WTC11 (cell line): ENCODE results near the gene C19orf67. TPM values are rescaled to one million over a fixed set of nuclear protein-coding genes. Genes with fewer than 3 reads are reported as not detected.

Experiments used
- ATAC-seq: fragments of 200-7000 bp; cut with Tn5 transposase; 2 replicates; pipeline ENCODE4 v1.10.0; 2021; ENCODE audit warnings: mild to moderate bottlenecking, moderate library complexity
- CTCF ChIA-PET: fragments of 300-600 bp; sonication (Branson Sonifier 250); formaldehyde crosslinking; loops from one replicate; lab custom pipeline; 2021; ENCODE audit warnings: antibody characterized with exemption; lab: Charles Lee
- POLR2A ChIA-PET: fragments of 350-600 bp; sonication (Branson Sonifier 250); formaldehyde crosslinking; loops from one replicate; lab custom pipeline; 2021; ENCODE audit warnings: antibody characterized with exemption; lab: Charles Lee
- DNase-seq: peaks from one replicate; pipeline ENCODE4 v3.0.0; 2021; ENCODE audit warnings: low spot score
- H3K27ac Mint-ChIP-seq: 2 replicates; pipeline ENCODE4 v1.8.0; 2021; ENCODE audit warnings: mixed read lengths
- H3K27me3 Mint-ChIP-seq: 2 replicates; pipeline ENCODE4 v1.8.0; 2021; ENCODE audit warnings: low read depth, mild to moderate bottlenecking, moderate library complexity, mixed read lengths
- H3K36me3 Mint-ChIP-seq: 2 replicates; pipeline ENCODE4 v1.8.0; 2021; ENCODE audit warnings: mixed read lengths
- H3K4me1 Mint-ChIP-seq: 2 replicates; pipeline ENCODE4 v1.8.0; 2022; ENCODE audit warnings: mixed read lengths
- H3K4me3 Mint-ChIP-seq: 2 replicates; pipeline ENCODE4 v1.8.0; 2021; ENCODE audit warnings: mild to moderate bottlenecking, moderate library complexity, mixed read lengths
- H3K9me3 Mint-ChIP-seq: 2 replicates; pipeline ENCODE4 v1.8.0; 2021; ENCODE audit warnings: mixed read lengths
- ARID4B ChIP-seq: sonication (generic); formaldehyde crosslinking; IDR thresholded peaks from 2 replicates; pipeline ENCODE4 v1.8.0; 2023; ENCODE audit warnings: missing genetic modification reagents, mild to moderate bottlenecking, borderline replicate concordance
- ATF6 ChIP-seq: sonication (generic); formaldehyde crosslinking; IDR thresholded peaks from 2 replicates; pipeline ENCODE4 v1.8.1; 2023; ENCODE audit warnings: mild to moderate bottlenecking, missing genetic modification reagents
- ELF4 ChIP-seq: sonication (generic); formaldehyde crosslinking; IDR thresholded peaks from 2 replicates; pipeline ENCODE4 v1.8.1; 2022; ENCODE audit warnings: low read depth, mild to moderate bottlenecking, moderate library complexity, missing genetic modification reagents
- FOXJ3 ChIP-seq: sonication (generic); formaldehyde crosslinking; IDR thresholded peaks from 2 replicates; pipeline ENCODE4 v1.9.0; 2021; ENCODE audit warnings: missing genetic modification reagents, mild to moderate bottlenecking, borderline replicate concordance
- HMGA2 ChIP-seq: fragments of 250-450 bp; sonication (Bioruptor Pico); IDR thresholded peaks from 2 replicates; pipeline ENCODE4 v1.4.0; 2021; ENCODE audit warnings: mild to moderate bottlenecking, moderate library complexity
- IRF1 ChIP-seq: sonication (generic); formaldehyde crosslinking; IDR thresholded peaks from 2 replicates; pipeline ENCODE4 v1.8.0; 2023; ENCODE audit warnings: missing genetic modification reagents
- MLX ChIP-seq: sonication (generic); formaldehyde crosslinking; IDR thresholded peaks from 2 replicates; pipeline ENCODE4 v1.8.1; 2023; ENCODE audit warnings: mild to moderate bottlenecking, missing genetic modification reagents, moderate library complexity
- MXD4 ChIP-seq: fragments of 250-450 bp; sonication (Bioruptor Pico); IDR thresholded peaks from 2 replicates; pipeline ENCODE4 v1.8.0; 2021; ENCODE audit warnings: mild to moderate bottlenecking, moderate library complexity, borderline replicate concordance
- NFATC4 ChIP-seq: fragments of 250-450 bp; sonication (Bioruptor Pico); IDR thresholded peaks from 2 replicates; pipeline ENCODE4 v1.9.0; 2021; ENCODE audit warnings: mild to moderate bottlenecking
- ZBTB43 ChIP-seq: sonication (generic); formaldehyde crosslinking; IDR thresholded peaks from 2 replicates; pipeline ENCODE4 v1.8.1; 2023; ENCODE audit warnings: mild to moderate bottlenecking, missing genetic modification reagents
- ZMAT4 ChIP-seq: fragments of 250-450 bp; sonication (Bioruptor Pico); IDR thresholded peaks from 2 replicates; pipeline ENCODE4 v1.9.0; 2021; ENCODE audit warnings: mild to moderate bottlenecking
- ZNF317 ChIP-seq: sonication (generic); formaldehyde crosslinking; IDR thresholded peaks from 2 replicates; pipeline ENCODE4 v1.8.1; 2023; ENCODE audit warnings: low read depth, mild to moderate bottlenecking, moderate library complexity, missing genetic modification reagents, borderline replicate concordance
- ZNF512 ChIP-seq: sonication (generic); formaldehyde crosslinking; IDR thresholded peaks from 2 replicates; pipeline ENCODE4 v1.8.1; 2022; ENCODE audit warnings: missing genetic modification reagents, borderline replicate concordance
- total RNA-seq: library from RNA; stranded (reverse); gene quantifications from 3 replicates; pipeline ENCODE4 v1.2.3, GENCODE V29; 2021

Gene C19orf67
- total RNA-seq, 1 experiment from 2014 or later: 0.35 TPM

GRCh38 chr19:14089412-14089661 is 3.8 kb upstream of the C19orf67 start:
- Mint-ChIP-seq H3K4me1 (peaks cover 16% of the 10 kb centered on the region), H3K4me3 (peak overlapping the region; percentile 80), H3K27me3 (peaks cover 27% of the 10 kb centered on the region), H3K27ac (no peak overlapping the region), H3K36me3 (peaks cover 27% of the 10 kb centered on the region), H3K9me3 (peaks cover 9% of the 10 kb centered on the region)
- ChIA-PET CTCF (interaction anchor here (0.6 to 1.3 kb wide), 6 partner anchors 17 to 324 kb away, joined by 3 to 4 read pairs (median 4); partner anchors contain the start of gene MISP3), POLR2A (no interaction called here)
- ATAC-seq: peak; percentile 11
- TF ChIP-seq FOXJ3 (CRISPR knock-in tag): no peak
- TF ChIP-seq HMGA2 (CRISPR knock-in tag): no peak
- no peak for TF ChIP-seq ATF6 (CRISPR knock-in tag)
- TF ChIP-seq IRF1: no peak
- no peak for TF ChIP-seq NFATC4
- TF ChIP-seq MLX: no peak
- TF ChIP-seq ARID4B (CRISPR knock-in tag): no peak
- no peak for TF ChIP-seq ZMAT4
- no peak for TF ChIP-seq MXD4 (CRISPR knock-in tag)
- no peak for DNase-seq

- ATAC-seq (no peak), DNase-seq (no peak)
- Mint-ChIP-seq H3K27me3 (peaks cover 28% of the 10 kb centered on the region), H3K4me1 (peaks cover 16% of the 10 kb centered on the region), H3K4me3 (peak overlapping the region; percentile 80), H3K9me3 (peaks cover 9% of the 10 kb centered on the region), H3K27ac (no peak overlapping the region), H3K36me3 (peaks cover 27% of the 10 kb centered on the region)
- ChIA-PET POLR2A (no interaction called here), CTCF (interaction anchor here (0.6 to 1.3 kb wide), 6 partner anchors 16 to 324 kb away, joined by 3 to 4 read pairs (median 4); partner anchors contain the start of gene MISP3)
- TF ChIP-seq ZNF317 (CRISPR knock-in tag): no peak
- no peak for TF ChIP-seq ELF4
- TF ChIP-seq ZBTB43 (CRISPR knock-in tag): no peak
- TF ChIP-seq ZNF512 (CRISPR knock-in tag): no peak
These were observed 3.2 kb upstream of the C19orf67 start for GRCh38 chr19:14088634-14089411.
